GM21367 (cell line): Measurements from ENCODE around the gene MARCO.
"Not testable (repeated sequence)": the region's sequence is repeated elsewhere in the genome, so short reads cannot be mapped to it uniquely, and the experiment has no call there.

Experiments
- ATAC-seq: cut with Tn5 transposase; IDR thresholded peaks from one replicate; pipeline ENCODE4 v1.9.1; 2021; ENCODE audit not compliant: unreplicated experiment

Gene MARCO

DNA sequence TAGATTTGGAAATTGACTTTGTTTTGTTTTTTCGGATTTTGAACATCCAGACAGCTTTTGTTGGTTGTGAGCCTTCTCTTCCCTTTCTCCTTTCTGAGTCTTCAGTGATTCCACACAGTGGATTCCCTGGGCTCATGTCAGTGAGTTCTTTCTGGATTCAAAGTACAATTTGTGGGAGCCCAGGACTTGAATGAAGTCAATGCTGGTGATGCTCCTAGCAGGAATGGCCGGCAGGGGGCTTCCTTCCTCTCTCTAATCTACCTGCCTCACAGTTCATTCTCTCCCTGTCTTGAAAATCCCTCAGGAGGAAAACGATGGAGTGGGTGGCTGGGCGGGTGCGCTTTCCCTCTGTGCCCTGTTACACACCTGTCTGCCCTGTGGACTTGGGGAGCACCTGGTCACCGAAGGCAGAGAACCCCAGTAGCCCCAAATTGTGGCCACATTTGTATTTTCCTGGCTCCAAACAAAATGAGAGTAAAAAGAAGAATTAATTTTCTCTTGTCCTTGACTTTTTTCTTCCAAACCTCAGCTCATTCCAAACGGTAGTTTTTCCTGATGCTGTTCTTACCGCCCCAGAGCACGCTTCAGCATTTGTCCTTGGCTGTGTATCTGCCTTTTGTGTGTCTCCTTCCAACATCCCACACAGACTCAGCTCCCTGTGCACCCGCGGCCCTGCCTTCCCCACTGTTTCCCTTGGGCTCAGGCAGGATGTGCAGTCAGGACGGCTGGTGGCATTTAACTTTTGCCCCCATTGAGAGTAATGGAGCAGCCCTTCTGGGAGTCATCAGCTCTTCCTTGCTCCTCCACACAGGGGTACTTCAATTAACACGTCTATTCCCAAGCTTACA is 86.6 kb downstream of the MARCO start:
- no peak for ATAC-seq

- no peak for ATAC-seq
Measured at GRCh38 chr2:119029297-119029696, 87.3 kb downstream of the MARCO start.

DNA sequence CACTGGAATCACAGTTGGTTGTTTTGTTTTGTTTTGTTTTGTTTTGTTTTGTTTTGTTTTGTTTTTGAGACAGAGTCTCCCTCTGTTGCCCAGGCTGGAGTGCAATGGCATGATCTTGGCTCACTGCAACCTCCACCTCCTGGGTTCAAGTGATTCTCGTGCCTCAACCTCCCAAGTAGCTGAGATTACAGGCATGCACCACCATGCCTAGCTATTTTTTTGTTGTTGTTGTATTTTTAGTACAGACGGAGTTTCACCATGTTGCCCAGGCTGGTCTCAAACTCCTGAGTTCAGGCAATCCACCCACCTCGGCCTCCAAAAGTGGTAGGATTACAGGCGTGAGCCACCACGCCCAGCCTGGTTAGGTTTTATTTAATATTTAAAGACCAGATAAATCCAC is 95.9 kb downstream of the MARCO start:
- not testable (repeated sequence) for ATAC-seq

DNA sequence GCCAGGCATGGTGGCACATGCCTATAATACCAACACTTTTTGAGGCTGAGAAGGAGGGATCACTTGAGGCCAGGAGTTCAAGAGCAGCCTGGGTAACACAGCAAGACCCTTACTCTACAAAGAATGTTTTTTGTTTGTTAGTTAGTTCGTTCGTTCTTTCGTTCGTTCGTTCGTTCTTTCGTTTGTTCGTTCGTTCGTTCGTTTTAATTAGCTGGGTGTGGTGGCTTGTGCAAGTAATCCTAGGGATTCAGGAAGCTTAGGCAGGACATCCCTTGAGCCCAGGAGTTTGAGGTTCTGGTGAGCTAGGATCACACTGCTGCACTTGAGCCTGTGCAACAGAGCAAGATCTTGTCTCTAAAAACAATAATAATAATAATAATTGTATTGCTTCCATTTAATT is 98.7 kb downstream of the MARCO start:
- ATAC-seq: no peak
